ENCODE measurements around the gene MPPED2. TPM values are rescaled to one million over a fixed set of nuclear protein-coding genes. Genes with fewer than 3 reads are reported as not detected.

Gene MPPED2
- total RNA-seq, 2 donors from 2014 or later: 0.54 TPM; not detected in 1

- DNase-seq (ENCODE audit: low spot score in 2 of 2) (no peak), ATAC-seq (no peak)
- H3K9me3 Mint-ChIP-seq: no peaks in the 10 kb centered on the region
- no peaks in the 10 kb centered on the region for H3K36me3 Mint-ChIP-seq
- no peak overlapping the region for H3K27ac Mint-ChIP-seq
Measured at GRCh38 chr11:30455025-30455424, 131.1 kb downstream of the MPPED2 start.

- Mint-ChIP-seq H3K9me3 (no peaks in the 10 kb centered on the region), H3K27ac (no peak overlapping the region), H3K36me3 (no peaks in the 10 kb centered on the region)
- DNase-seq (ENCODE audit: low spot score in 2 of 2): no peak
- ATAC-seq: no peak
Measured at GRCh38 chr11:30454541-30454940, 131.6 kb downstream of the MPPED2 start.

GRCh38 chr11:30454111-30454510 is 132.0 kb downstream of the MPPED2 start:
- Mint-ChIP-seq H3K36me3 (no peaks in the 10 kb centered on the region), H3K27ac (no peak overlapping the region), H3K9me3 (no peaks in the 10 kb centered on the region)
- ATAC-seq (no peak), DNase-seq (ENCODE audit: low spot score in 2 of 2) (no peak)

GRCh38 chr11:30453705-30454104 is 132.4 kb downstream of the MPPED2 start:
- Mint-ChIP-seq H3K36me3 (no peaks in the 10 kb centered on the region), H3K9me3 (no peaks in the 10 kb centered on the region), H3K27ac (no peak overlapping the region)
- no peak for DNase-seq (ENCODE audit: low spot score in 2 of 2)
- ATAC-seq: no peak

- ATAC-seq (no peak), DNase-seq (ENCODE audit: low spot score in 2 of 2) (no peak)
- Mint-ChIP-seq H3K9me3 (no peaks in the 10 kb centered on the region), H3K27ac (no peak overlapping the region), H3K36me3 (no peaks in the 10 kb centered on the region)
Measured at GRCh38 chr11:30452842-30453241, 133.3 kb downstream of the MPPED2 start.

- no peak overlapping the region for H3K27ac Mint-ChIP-seq
- no peak for ATAC-seq
- H3K36me3 Mint-ChIP-seq: no peaks in the 10 kb centered on the region
- no peaks in the 10 kb centered on the region for H3K9me3 Mint-ChIP-seq
- no peak for DNase-seq (ENCODE audit: low spot score in 2 of 2)
Measured at GRCh38 chr11:30452114-30452513, 134.0 kb downstream of the MPPED2 start.

- ATAC-seq (no peak), DNase-seq (ENCODE audit: low spot score in 2 of 2) (no peak)
- no peaks in the 10 kb centered on the region for H3K36me3 Mint-ChIP-seq
- no peaks in the 10 kb centered on the region for H3K9me3 Mint-ChIP-seq
- H3K27ac Mint-ChIP-seq: no peak overlapping the region
Measured at GRCh38 chr11:30451626-30452025, 134.5 kb downstream of the MPPED2 start.

- H3K9me3 Mint-ChIP-seq: no peaks in the 10 kb centered on the region
- no peak for DNase-seq (ENCODE audit: low spot score in 2 of 2)
- no peaks in the 10 kb centered on the region for H3K36me3 Mint-ChIP-seq
- no peak overlapping the region for H3K27ac Mint-ChIP-seq
- no peak for ATAC-seq
Measured at GRCh38 chr11:30451167-30451566, 135.0 kb downstream of the MPPED2 start.

GRCh38 chr11:30447058-30447640 is 139.0 kb downstream of the MPPED2 start:
- no peak for ATAC-seq
- no peaks in the 10 kb centered on the region for H3K9me3 Mint-ChIP-seq
- H3K27ac Mint-ChIP-seq: no peak overlapping the region
- H3K36me3 Mint-ChIP-seq: no peaks in the 10 kb centered on the region
- DNase-seq (ENCODE audit: low spot score in 2 of 2): no peak

- DNase-seq (ENCODE audit: low spot score in 2 of 2) (no peak), ATAC-seq (no peak)
- H3K36me3 Mint-ChIP-seq: no peaks in the 10 kb centered on the region
- H3K9me3 Mint-ChIP-seq: no peaks in the 10 kb centered on the region
- no peak overlapping the region for H3K27ac Mint-ChIP-seq
Measured at GRCh38 chr11:30446520-30446919, 139.6 kb downstream of the MPPED2 start.

- no peaks in the 10 kb centered on the region for H3K9me3 Mint-ChIP-seq
- H3K27ac Mint-ChIP-seq: no peak overlapping the region
- no peaks in the 10 kb centered on the region for H3K36me3 Mint-ChIP-seq
- DNase-seq (ENCODE audit: low spot score in 2 of 2): no peak
- no peak for ATAC-seq
Measured at GRCh38 chr11:30445056-30445455, 141.1 kb downstream of the MPPED2 start.

- Mint-ChIP-seq H3K9me3 (no peaks in the 10 kb centered on the region), H3K27ac (no peak overlapping the region), H3K36me3 (no peaks in the 10 kb centered on the region)
- ATAC-seq (no peak), DNase-seq (ENCODE audit: low spot score in 2 of 2) (no peak)
Measured at GRCh38 chr11:30440510-30440909, 145.6 kb downstream of the MPPED2 start.

- no peaks in the 10 kb centered on the region for H3K36me3 Mint-ChIP-seq
- no peak overlapping the region for H3K27ac Mint-ChIP-seq
- no peak for DNase-seq (ENCODE audit: low spot score in 2 of 2)
- no peaks in the 10 kb centered on the region for H3K9me3 Mint-ChIP-seq
- no peak for ATAC-seq
Measured at GRCh38 chr11:30436801-30437200, 149.4 kb downstream of the MPPED2 start.

- no peak for DNase-seq (ENCODE audit: low spot score in 2 of 2)
- no peaks in the 10 kb centered on the region for H3K9me3 Mint-ChIP-seq
- no peaks in the 10 kb centered on the region for H3K36me3 Mint-ChIP-seq
- ATAC-seq: no peak
- no peak overlapping the region for H3K27ac Mint-ChIP-seq
Measured at GRCh38 chr11:30435488-30435887, 150.7 kb downstream of the MPPED2 start.

GRCh38 chr11:30434901-30435300 is 151.3 kb downstream of the MPPED2 start:
- DNase-seq (ENCODE audit: low spot score in 2 of 2): no peak
- H3K9me3 Mint-ChIP-seq: no peaks in the 10 kb centered on the region
- no peak overlapping the region for H3K27ac Mint-ChIP-seq
- no peaks in the 10 kb centered on the region for H3K36me3 Mint-ChIP-seq
- no peak for ATAC-seq

GRCh38 chr11:30433831-30434230 is 152.3 kb downstream of the MPPED2 start:
- no peak overlapping the region for H3K27ac Mint-ChIP-seq
- no peak for ATAC-seq
- no peaks in the 10 kb centered on the region for H3K9me3 Mint-ChIP-seq

GRCh38 chr11:30432716-30433115 is 153.4 kb downstream of the MPPED2 start:
- no peak overlapping the region for H3K27ac Mint-ChIP-seq
- no peaks in the 10 kb centered on the region for H3K36me3 Mint-ChIP-seq
- no peak for ATAC-seq
- no peak for DNase-seq (ENCODE audit: low spot score in 2 of 2)
- no peaks in the 10 kb centered on the region for H3K9me3 Mint-ChIP-seq

More at GRCh38 chr11:30433831-30434230, 152.3 kb downstream of the MPPED2 start:
- DNase-seq (ENCODE audit: low spot score in 2 of 2): no peak
- no peaks in the 10 kb centered on the region for H3K36me3 Mint-ChIP-seq

- Mint-ChIP-seq H3K36me3 (no peaks in the 10 kb centered on the region), H3K9me3 (no peaks in the 10 kb centered on the region), H3K27ac (no peak overlapping the region)
- ATAC-seq (no peak), DNase-seq (ENCODE audit: low spot score in 2 of 2) (no peak)
Measured at GRCh38 chr11:30432178-30432577, 154.0 kb downstream of the MPPED2 start.
